ENCODE results near the gene KIRREL1.

Gene KIRREL1

DNA sequence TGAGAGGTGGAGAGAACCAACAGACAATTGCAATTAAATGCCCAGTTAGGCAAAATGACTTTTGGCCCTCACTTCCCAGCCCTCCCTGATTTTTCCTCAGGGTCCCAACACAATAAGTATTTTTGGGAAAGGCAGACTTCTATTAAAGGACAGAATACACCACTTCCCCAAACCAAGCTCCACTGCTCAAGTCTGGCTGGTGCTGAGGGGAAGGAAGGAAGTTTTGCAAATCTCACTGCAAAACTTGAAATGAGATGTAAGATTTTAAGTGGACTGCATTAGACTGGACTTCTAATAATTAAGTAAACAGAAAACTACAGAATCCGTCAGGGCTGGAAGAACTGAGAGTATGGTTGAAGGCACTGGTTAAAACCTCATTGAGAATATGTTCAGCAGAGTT is 155.0 kb downstream of the KIRREL1 start:
- no peak for DNase-seq

DNA sequence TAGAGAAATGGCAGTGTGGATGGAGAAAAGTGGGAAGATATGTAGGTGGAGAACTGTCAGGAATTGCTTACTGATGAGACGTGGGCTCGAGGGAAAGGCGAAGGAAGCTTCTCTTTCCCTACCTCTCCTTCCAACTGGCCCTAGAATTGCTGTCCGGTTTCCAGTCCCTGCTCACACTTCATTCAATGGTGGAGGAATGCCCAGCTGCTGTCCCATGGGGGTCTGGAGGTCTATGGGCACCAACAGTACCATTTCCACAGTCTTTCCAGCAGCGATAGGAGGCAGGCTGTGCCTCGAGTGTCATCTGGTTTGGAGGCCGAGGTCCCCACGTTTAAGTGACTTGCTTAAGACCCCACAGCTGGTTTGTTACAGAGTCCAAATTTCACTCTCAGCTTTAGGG is 155.7 kb downstream of the KIRREL1 start:
- DNase-seq: peak; percentile 36

All from femur (tissue), 1 donor.